ENCODE results near the gene ALDH9A1. TPM values are rescaled to one million over a fixed set of nuclear protein-coding genes. Genes with fewer than 3 reads are reported as not detected.

ALDH9A1 gene
- total and polyA plus RNA-seq, 2 donors (not counting 3 experiments of a cell fraction or from before 2014, with no cell fraction given) = 25.5 to 47.4 TPM

DNA sequence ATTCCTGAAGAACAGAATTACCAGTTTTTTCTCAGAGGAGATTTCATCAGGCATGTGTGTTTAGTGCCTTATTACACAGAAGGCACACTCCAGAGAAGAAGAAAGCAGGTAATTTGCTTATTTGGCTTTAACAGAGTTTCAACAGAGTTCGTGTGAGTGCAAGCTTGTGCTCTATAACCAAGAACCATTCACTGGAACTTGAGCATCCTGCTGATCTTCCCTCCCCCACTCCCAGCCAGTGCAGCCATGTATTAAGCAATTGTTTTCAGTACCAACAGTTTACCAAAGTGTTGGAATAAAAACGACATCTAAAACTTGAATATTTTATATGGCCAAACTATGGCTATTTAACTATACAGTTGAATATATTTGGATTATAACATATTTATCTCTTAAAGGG, 63.0 kb downstream of the ALDH9A1 start:
- Histone ChIP-seq H3K4me2 (ENCODE audit: insufficient read depth, low read length) (no peak overlapping the region), H3K9ac (replicated peaks; ENCODE audit: extremely low read depth, insufficient read depth, low read length) (no peak overlapping the region), H3K36me3 (ENCODE audit: control insufficient read depth in 2 of 2, extremely low read depth in 1 of 2, insufficient read depth in 2 of 2, low read length in 2 of 2) (peaks cover 0 to 4% of the 10 kb centered on the region in 2 experiments), H3K9me1 (replicated peaks; ENCODE audit: control insufficient read depth, extremely low read depth, insufficient read depth, low read length) (no peaks in the 10 kb centered on the region), H3K4me1 (ENCODE audit: control insufficient read depth, extremely low read depth, insufficient read depth, low read length) (peaks cover 20% of the 10 kb centered on the region), H2AFZ (ENCODE audit: low read depth, low read length) (no peak overlapping the region), H4K20me1 (replicated peaks; ENCODE audit: control insufficient read depth, extremely low read depth, insufficient read depth, low read length) (no peaks in the 10 kb centered on the region), H3K9me3 (replicated peaks; ENCODE audit: control insufficient read depth, insufficient read depth, low read length) (no peaks in the 10 kb centered on the region), H3K27ac (ENCODE audit: insufficient read depth, low read depth, low read length) (no peak overlapping the region), H3K4me3 (replicated peaks in 1 of 3; ENCODE audit: insufficient read depth in 1 of 3, low read depth in 1 of 3, low read length in 3 of 3) (no peak overlapping the region), H3K27me3 (ENCODE audit: control insufficient read depth in 2 of 2, insufficient read depth in 2 of 2, low read length in 2 of 2) (no peaks in the 10 kb centered on the region), H3K79me2 (ENCODE audit: control insufficient read depth, insufficient read depth, low read length) (peaks cover 34% of the 10 kb centered on the region)
- CTCF ChIA-PET = no interaction called here
- no peak for DNase-seq (ENCODE audit: low read depth, low spot score)
- intact Hi-C loops (cut with micrococcal nuclease) (no loop called here), dilution Hi-C loops (cut with MboI; ENCODE audit: extremely low pct_ligation_motif_present, low sequenced_read_pairs) (no loop called here)
- no TSS peak for BruUV-seq (replicated peaks)
- TF ChIP-seq POLR2A (IDR thresholded peaks at IDR 0.05; ENCODE audit: low read depth, low read length) (no peak), GATA2 (IDR thresholded peaks at IDR 0.05; ENCODE audit: insufficient read depth, insufficient read length, low read depth, low read length) (no peak), CTCF (IDR thresholded peaks at IDR 0.05; ENCODE audit: extremely low read depth in 1 of 2, insufficient read depth in 1 of 2, low read depth in 1 of 2, low read length in 2 of 2) (no peak), FOS (IDR thresholded peaks at IDR 0.05; ENCODE audit: borderline replicate concordance, insufficient read depth, low read length) (no peak), EZH2 (IDR thresholded peaks at IDR 0.05; ENCODE audit: borderline replicate concordance, low read depth, low read length, severe bottlenecking) (no peak), MYC (IDR thresholded peaks at IDR 0.05; ENCODE audit: low read depth, low read length) (no peak), POLR2AphosphoS5 (IDR thresholded peaks at IDR 0.05; ENCODE audit: insufficient read depth, low read depth, low read length) (no peak)
- FAIRE-seq = no peak
- POLR2A ChIA-PET = no interaction called here

Measured in endothelial cell of umbilical vein (primary cell).